Heart left ventricle (tissue), 16 donors: ENCODE data around the gene ANKRA2. TPM values are rescaled to one million over a fixed set of nuclear protein-coding genes. Genes with fewer than 3 reads are reported as not detected.

Experiments
- ATAC-seq, 4 donors: fragments of 200-7000 bp; cut with Tn5 transposase; one replicate each; pipeline ENCODE4 v1.9.1; 2020 to 2022; ENCODE audit warnings: moderate library complexity in 4 of 4, mild to moderate bottlenecking in 3 of 4, moderate number of reproducible peaks in 1 of 4
- DNase-seq, 5 donors: peaks; one replicate each; pipeline ENCODE4 v3.0.0-alpha.2; 2020
- H3K27ac ChIP-seq, 12 donors: fragments of 200-600 bp; sonication (generic) in 4 of 12; one replicate each; pipeline versions ENCODE4 v1.5.0 to v1.8.0; 2016 to 2022; ENCODE audit warnings: mild to moderate bottlenecking in 2 of 12
- H3K27me3 ChIP-seq, 9 donors: fragments of 200-600 bp; sonication (generic) in 2 of 9; one replicate each; pipeline versions ENCODE4 v1.5.1 to v1.8.0; 2016 to 2022; ENCODE audit warnings: mild to moderate bottlenecking in 3 of 9
- H3K36me3 ChIP-seq, 9 donors: fragments of 200-600 bp; sonication (generic) in 2 of 9; one replicate each; pipeline versions ENCODE4 v1.5.0 to v1.8.0; 2018 to 2022; ENCODE audit warnings: mild to moderate bottlenecking in 2 of 9
- H3K4me1 ChIP-seq, 12 donors: fragments of 200-600 bp; sonication (generic) in 4 of 12; one replicate each; pipeline versions ENCODE4 v1.5.0 to v1.8.0; 2016 to 2022; ENCODE audit warnings: mild to moderate bottlenecking in 3 of 12
- H3K4me3 ChIP-seq, 12 donors: fragments of 200-600 bp; sonication (generic) in 4 of 12; one replicate each; pipeline versions ENCODE4 v1.5.0 to v1.8.0; 2017 to 2022; ENCODE audit warnings: mild to moderate bottlenecking in 9 of 12, moderate library complexity in 4 of 12
- H3K9me3 ChIP-seq, 12 donors: fragments of 200-600 bp; sonication (generic) in 4 of 12; one replicate each; pipeline versions ENCODE4 v1.5.0 to v1.8.0; 2016 to 2022; ENCODE audit warnings: mild to moderate bottlenecking in 1 of 12
- POLR2A ChIP-seq, 2 donors: fragments of 450-650 bp; IDR thresholded peaks; one replicate each; pipeline ENCODE4 v1.6.1; 2017; ENCODE audit warnings: antibody characterized with exemption in 2 of 2, mild to moderate bottlenecking in 2 of 2, moderate library complexity in 2 of 2
- WGBS, 4 donors: extraction: QIAGEN DNeasy Blood & Tissue Kit in 2 of 4; methylation state at CpG; one replicate each; pipeline versions ENCODE4 v1.1.5 to v1.1.7; 2013 to 2018; 5-methylcytosine and 5-hydroxymethylcytosine counted together
- intact Hi-C, 10 donors: fragments of 100-400 bp; cut with DNase I; formaldehyde crosslinking; loops; one replicate each; pipeline versions ENCODE4 v1.11.1 to v1.14.2; 2022
- polyA plus RNA-seq, 2 donors: library from polyadenylated mRNA; stranded (reverse); fragments of 200-250 nt; gene quantifications; one replicate each; pipeline ENCODE4 v1.2.3, GENCODE V29; 2013
- total RNA-seq, 9 donors: library from RNA; depleted of rRNA in 2 of 9; stranded (reverse); fragments of >200 nt in 2 of 9; fragmentation: NEBNext Ultra II Directional in 3 of 9; extraction: Animal tissue kit (Norgen Biotek cat#: 25700) in 3 of 9; gene quantifications; one replicate each; pipeline versions ENCODE4 v1.1.0 to v1.2.4, GENCODE V29; 2016 to 2023
- TF ChIP-seq, protein P1 (sequence below), 12 donors: fragments of 200-600 bp; sonication (generic) in 4 of 12; IDR thresholded peaks; one replicate each; pipeline versions ENCODE4 v1.5.0 to v1.8.0; 2018 to 2022; ENCODE audit warnings: antibody characterized with exemption in 12 of 12, mild to moderate bottlenecking in 5 of 12
- donor health status: ischemic (EF 13 %, LVEDD 7.1; RV severe dilation, severe dysfunction).
- donor health status: healthy with polysubstance abuse.
- donor health status: DM: no; HTN: yes; CAD: no.
- donor health status: DM: no; HTN: no; CAD: no.
- donor health status: ischemic (EF 25% LVEDD 6.9; RV normal size, moderate dysfunction).
- donor health status: ischemic (EF 25% LVEDD 5.7; RV mildly dilated, moderate dysfunction).
- donor health status: healthy.
- donor health status: DM: yes; HTN: yes; CAD: no.
- donor health status: ischemic (EF 35%, LVEDD 5.7; RV mildly dilated, moderate dysfunction).
- donor health status: nonischemic (EF 11% LVEDD 7.7; RV severe dilation, severe dysfunction).
- donor health status: DM: yes; HTN: yes; CAD: no.
- donor health status: PGD.
- donor health status: ischemic (EF 29% LVEDD 5.4; RV normal size, mild dysfunction).
- donor health status: nonischemic (EF 23%, LVEDD 6.1; RV moderate dilation, normal function).

ANKRA2 gene
- total and polyA plus RNA-seq, 11 donors, result 6.2 to 14.9 (median 11.3) TPM

DNA sequence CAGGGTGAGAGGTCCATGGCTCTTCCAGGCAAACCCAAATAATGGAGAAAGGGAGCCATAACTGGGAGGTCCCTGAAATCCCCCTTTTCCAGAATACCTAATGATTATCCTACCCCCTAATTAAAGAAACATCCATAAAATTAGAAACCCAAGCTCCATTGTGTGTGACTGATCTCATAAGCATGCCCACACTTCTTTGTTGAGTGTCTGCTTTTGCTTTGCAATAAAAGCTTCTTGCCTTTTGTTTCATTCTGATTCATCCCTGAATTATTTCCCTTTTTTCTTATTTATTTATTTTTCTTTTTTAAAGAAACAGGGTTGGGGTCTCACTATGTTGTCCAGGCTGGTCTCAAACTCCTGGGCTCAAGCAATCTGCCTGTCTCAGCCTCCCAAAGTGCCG, 34.1 kb downstream of the ANKRA2 start:
- no peak for ATAC-seq
- WGBS, 4 donors, result 85 to 94% (median 90%) methylated on average over 1 of the region's 1 CpG

DNA sequence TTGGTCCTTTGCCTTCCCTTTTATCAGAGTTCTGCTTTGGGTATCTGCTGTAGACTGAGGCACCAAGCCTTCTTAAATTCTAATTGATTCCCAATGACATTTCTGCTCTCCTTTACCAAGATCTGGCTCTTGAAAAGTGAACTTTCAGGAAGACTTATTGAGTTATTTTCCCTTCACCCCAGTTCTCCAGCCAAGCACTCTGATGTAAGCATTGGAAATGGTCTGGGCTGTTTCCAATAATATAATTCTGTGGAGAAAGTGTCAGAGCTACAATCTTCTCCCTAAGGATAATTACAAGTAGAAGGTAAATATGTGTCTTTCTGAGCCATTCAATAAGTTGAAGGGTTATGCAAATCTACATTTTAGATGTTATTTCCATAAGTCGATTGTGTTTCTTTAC, 36.4 kb downstream of the ANKRA2 start:
- H3K9me3 ChIP-seq, result no peaks in the 10 kb centered on the region
- DNase-seq (no peak), ATAC-seq (no peak)
- H3K4me1 ChIP-seq, result no peaks in the 10 kb centered on the region
- no peak overlapping the region for H3K27ac ChIP-seq
- H3K36me3 ChIP-seq, result no peaks in the 10 kb centered on the region
- intact Hi-C loops, result no loop called here
- 86 to 92% (median 87%) methylated on average over 1 of the region's 1 CpG for WGBS, 4 donors
- no peak for TF ChIP-seq POLR2A (IDR thresholded peaks at IDR 0.05)
- TF ChIP-seq, protein P1, sequence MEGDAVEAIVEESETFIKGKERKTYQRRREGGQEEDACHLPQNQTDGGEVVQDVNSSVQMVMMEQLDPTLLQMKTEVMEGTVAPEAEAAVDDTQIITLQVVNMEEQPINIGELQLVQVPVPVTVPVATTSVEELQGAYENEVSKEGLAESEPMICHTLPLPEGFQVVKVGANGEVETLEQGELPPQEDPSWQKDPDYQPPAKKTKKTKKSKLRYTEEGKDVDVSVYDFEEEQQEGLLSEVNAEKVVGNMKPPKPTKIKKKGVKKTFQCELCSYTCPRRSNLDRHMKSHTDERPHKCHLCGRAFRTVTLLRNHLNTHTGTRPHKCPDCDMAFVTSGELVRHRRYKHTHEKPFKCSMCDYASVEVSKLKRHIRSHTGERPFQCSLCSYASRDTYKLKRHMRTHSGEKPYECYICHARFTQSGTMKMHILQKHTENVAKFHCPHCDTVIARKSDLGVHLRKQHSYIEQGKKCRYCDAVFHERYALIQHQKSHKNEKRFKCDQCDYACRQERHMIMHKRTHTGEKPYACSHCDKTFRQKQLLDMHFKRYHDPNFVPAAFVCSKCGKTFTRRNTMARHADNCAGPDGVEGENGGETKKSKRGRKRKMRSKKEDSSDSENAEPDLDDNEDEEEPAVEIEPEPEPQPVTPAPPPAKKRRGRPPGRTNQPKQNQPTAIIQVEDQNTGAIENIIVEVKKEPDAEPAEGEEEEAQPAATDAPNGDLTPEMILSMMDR (IDR thresholded peaks at IDR 0.05), result no peak
- peaks cover 0 to 14% (median 0%) of the 10 kb centered on the region in 9 donors for H3K27me3 ChIP-seq
- no peak overlapping the region for H3K4me3 ChIP-seq

More for the DNA sequence above, 34.1 kb downstream of the ANKRA2 start:
- H3K9me3 ChIP-seq, result no peaks in the 10 kb centered on the region
- H3K4me3 ChIP-seq, result no peak overlapping the region
- no peak overlapping the region for H3K27ac ChIP-seq
- DNase-seq, result no peak
- no peaks in the 10 kb centered on the region for H3K36me3 ChIP-seq
- TF ChIP-seq, protein P1 (IDR thresholded peaks at IDR 0.05), result no peak
- no peak for TF ChIP-seq POLR2A (IDR thresholded peaks at IDR 0.05)
- no peaks in the 10 kb centered on the region for H3K4me1 ChIP-seq
- H3K27me3 ChIP-seq, result peaks cover 0 to 15% (median 0%) of the 10 kb centered on the region in 9 donors
- intact Hi-C loops, result loop anchor here in 4 of 10 donors (10.0 kb wide), 1 partner anchor 447 kb away; no protein-coding TSS in a partner anchor

DNA sequence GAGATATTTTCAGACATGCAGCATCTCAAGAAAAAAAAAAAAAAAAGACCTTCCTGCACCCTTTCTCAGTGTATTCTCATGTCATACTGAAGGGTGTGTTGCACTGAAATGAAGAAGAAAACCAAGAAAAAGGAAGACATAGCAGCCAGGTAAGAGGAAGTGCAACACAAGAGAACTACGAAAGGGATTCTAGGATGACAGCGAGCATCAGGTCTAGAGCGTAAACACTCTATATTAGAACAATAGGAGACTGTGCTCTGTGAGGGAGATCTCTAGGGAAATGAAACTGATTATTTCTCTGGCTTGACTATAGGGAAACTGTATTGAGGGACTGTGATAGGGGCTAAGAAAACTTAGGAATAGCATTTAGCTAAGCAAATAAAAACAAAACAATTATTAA, 37.2 kb downstream of the ANKRA2 start:
- TF ChIP-seq, protein P1 (IDR thresholded peaks at IDR 0.05), result no peak
- TF ChIP-seq POLR2A (IDR thresholded peaks at IDR 0.05), result no peak
- Histone ChIP-seq H3K4me1 (no peaks in the 10 kb centered on the region), H3K9me3 (no peaks in the 10 kb centered on the region), H3K36me3 (no peaks in the 10 kb centered on the region), H3K27me3 (peaks cover 0 to 14% (median 0%) of the 10 kb centered on the region in 9 donors), H3K4me3 (no peak overlapping the region), H3K27ac (no peak overlapping the region)
- ATAC-seq, result no peak
- 41 to 62% (median 50%) methylated on average over 3 of the region's 3 CpGs for WGBS, 4 donors
- intact Hi-C loops, result no loop called here
- DNase-seq, result no peak

DNA sequence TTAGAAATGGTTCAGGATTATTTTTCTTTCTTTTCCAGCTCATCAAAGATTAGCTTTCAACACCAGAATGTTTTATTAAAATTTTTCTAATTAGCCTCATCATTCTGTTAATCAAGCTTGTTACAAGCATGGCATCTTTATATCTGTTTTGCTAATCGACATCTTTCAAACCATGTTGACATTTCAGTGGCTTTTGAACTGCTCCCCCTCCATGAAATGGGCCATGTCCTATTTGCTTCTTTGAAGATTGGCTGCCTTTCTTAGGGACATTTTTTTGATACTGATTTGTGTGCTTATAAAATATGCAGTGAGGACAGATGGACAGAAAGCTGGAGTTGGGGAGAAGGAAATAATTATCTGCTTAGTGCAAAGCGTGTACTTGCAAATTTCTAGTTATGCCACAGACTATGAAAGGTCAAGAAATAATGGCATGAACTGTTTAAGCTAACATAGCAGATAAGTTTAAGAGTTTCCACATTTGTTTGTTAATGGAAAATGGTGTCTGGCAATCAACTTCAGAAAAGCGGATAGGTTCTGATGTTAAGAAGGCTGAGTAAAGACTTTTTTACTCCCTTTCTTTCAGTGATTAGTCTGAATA, 39.7 kb downstream of the ANKRA2 start:
- no peaks in the 10 kb centered on the region for H3K4me1 ChIP-seq
- 77 to 85% (median 81%) methylated on average over 3 of the region's 3 CpGs for WGBS, 4 donors
- intact Hi-C loops, result no loop called here
- TF ChIP-seq, protein P1 (IDR thresholded peaks at IDR 0.05), result no peak
- no peak for TF ChIP-seq POLR2A (IDR thresholded peaks at IDR 0.05)
- no peak overlapping the region for H3K27ac ChIP-seq
- no peaks in the 10 kb centered on the region for H3K36me3 ChIP-seq
- ATAC-seq, result no peak
- H3K27me3 ChIP-seq, result peaks cover 0 to 9% (median 0%) of the 10 kb centered on the region in 9 donors
- no peak overlapping the region for H3K4me3 ChIP-seq
- no peak for DNase-seq
- no peaks in the 10 kb centered on the region for H3K9me3 ChIP-seq
